ENCODE results near the gene PLCB4. TPM values are rescaled to one million over a fixed set of nuclear protein-coding genes. Genes with fewer than 3 reads are reported as not detected.

PLCB4 gene
- total and polyA plus RNA-seq, 7 experiments from 2014 or later = 0.05 to 0.09 TPM; not detected in 5

DNA sequence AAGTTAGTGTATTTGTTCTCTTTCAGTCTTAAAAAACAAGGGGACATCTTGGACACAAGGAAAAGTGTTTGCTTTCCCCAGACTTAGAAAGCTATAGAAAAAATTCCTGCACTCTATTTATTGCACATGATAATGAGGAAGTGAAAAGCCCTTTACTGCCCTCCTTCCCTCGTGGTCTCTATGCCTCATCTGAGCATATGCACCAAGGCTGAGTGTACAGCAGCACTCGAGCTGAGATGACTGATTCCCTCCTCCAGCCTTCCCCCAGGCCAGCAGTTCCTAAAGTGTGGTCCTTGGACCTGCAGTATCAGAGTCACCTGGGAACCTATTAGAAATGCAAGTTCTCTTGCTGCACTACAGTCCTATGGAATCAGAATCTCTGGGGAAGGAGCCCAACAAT is 431.2 kb downstream of the PLCB4 start:
- DNase-seq (no peak), ATAC-seq (peak; percentile 79)
- H3K27me3 ChIP-seq (ENCODE audit: control insufficient read depth in 2 of 2, insufficient read depth in 2 of 2, low read length in 2 of 2) = no peaks in the 10 kb centered on the region
- H3K4me1 Mint-ChIP-seq = peaks cover 0 to 4% (median 0%) of the 10 kb centered on the region in 7 donors
- H3K27ac Mint-ChIP-seq = no peak overlapping the region
- H3K9me3 Mint-ChIP-seq = peaks cover 0 to 20% (median 5%) of the 10 kb centered on the region in 11 donors
- H3K36me3 Mint-ChIP-seq = peaks cover 0 to 4% (median 0%) of the 10 kb centered on the region in 5 donors
- H3K27ac ChIP-seq (ENCODE audit: low read depth, low read length) = no peak overlapping the region
- H3K4me1 ChIP-seq (ENCODE audit: control insufficient read depth in 2 of 2, insufficient read depth in 2 of 2, low read length in 2 of 2) = no peaks in the 10 kb centered on the region
- H3K27me3 Mint-ChIP-seq = peaks cover 0 to 7% (median 0%) of the 10 kb centered on the region in 5 donors
- intact Hi-C loops (cut with micrococcal nuclease) = no loop called here
- ChIA-PET POLR2A (no interaction called here), CTCF (no interaction called here)
- no peaks in the 10 kb centered on the region for H3K9me3 ChIP-seq (ENCODE audit: control insufficient read depth in 2 of 3, low read length in 3 of 3)
- H3K4me3 Mint-ChIP-seq = no peak overlapping the region
- no peak overlapping the region for H3K4me3 ChIP-seq (ENCODE audit: low read length)
- no peaks in the 10 kb centered on the region for H3K36me3 ChIP-seq (ENCODE audit: control insufficient read depth in 2 of 3, insufficient read depth in 3 of 3, low read length in 3 of 3)

- Mint-ChIP-seq H3K27ac (no peak overlapping the region), H3K4me3 (no peak overlapping the region), H3K27me3 (peaks cover 0 to 15% (median 6%) of the 10 kb centered on the region in 5 donors), H3K9me3 (peaks cover 0 to 10% (median 0%) of the 10 kb centered on the region in 11 donors), H3K4me1 (peaks cover 0 to 1% (median 0%) of the 10 kb centered on the region in 7 donors), H3K36me3 (peaks cover 0 to 4% (median 0%) of the 10 kb centered on the region in 5 donors)
- H3K36me3 ChIP-seq (ENCODE audit: control insufficient read depth in 2 of 3, insufficient read depth in 3 of 3, low read length in 3 of 3) = no peaks in the 10 kb centered on the region
- ATAC-seq (no peak), DNase-seq (no peak)
- ChIA-PET POLR2A (no interaction called here), CTCF (no interaction called here)
- H3K27me3 ChIP-seq (ENCODE audit: control insufficient read depth in 2 of 2, insufficient read depth in 2 of 2, low read length in 2 of 2) = no peaks in the 10 kb centered on the region
- no peaks in the 10 kb centered on the region for H3K9me3 ChIP-seq (ENCODE audit: control insufficient read depth in 2 of 3, low read length in 3 of 3)
- intact Hi-C loops (cut with micrococcal nuclease) = no loop called here
- H3K4me3 ChIP-seq (ENCODE audit: low read length) = no peak overlapping the region
- no peak overlapping the region for H3K27ac ChIP-seq (ENCODE audit: low read depth, low read length)
- H3K4me1 ChIP-seq (ENCODE audit: control insufficient read depth in 2 of 2, insufficient read depth in 2 of 2, low read length in 2 of 2) = no peaks in the 10 kb centered on the region
Observed at GRCh38 chr20:9501473-9501872, 432.6 kb downstream of the PLCB4 start.

DNA sequence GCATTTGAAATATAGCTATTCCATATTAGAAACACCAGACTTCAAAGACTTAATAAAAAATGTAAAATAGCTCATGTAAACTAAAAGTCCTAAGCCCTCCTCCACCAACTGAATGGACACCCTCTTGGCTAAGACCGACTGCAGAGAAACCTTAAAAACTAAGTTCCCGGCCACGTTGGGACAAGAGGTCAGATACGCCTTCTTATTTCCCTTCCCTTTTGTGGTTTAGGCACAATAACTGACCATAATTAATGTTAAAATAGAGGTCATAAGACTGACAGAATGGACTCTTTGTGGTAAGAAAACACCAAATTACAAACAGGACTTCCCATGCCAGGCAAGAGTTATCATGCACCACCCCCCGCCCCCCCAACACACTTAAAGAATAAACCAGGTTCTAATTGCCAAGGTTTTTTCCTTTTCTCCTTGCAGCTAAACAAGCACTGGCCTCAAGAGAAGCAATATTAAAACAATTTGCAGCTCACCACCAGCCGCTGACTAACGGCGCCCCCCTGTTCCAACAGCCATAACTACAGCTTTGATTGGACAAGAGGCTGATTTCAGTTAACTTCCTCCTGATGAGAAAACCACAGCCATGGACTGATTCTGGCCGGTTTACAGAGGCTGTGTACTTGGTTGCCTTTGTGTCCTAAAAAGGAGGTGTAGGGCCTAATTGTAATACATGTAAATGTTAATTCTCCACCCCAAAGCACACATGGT is 434.8 kb downstream of the PLCB4 start:
- POLR2A ChIA-PET = no interaction called here
- no peak for DNase-seq

DNA sequence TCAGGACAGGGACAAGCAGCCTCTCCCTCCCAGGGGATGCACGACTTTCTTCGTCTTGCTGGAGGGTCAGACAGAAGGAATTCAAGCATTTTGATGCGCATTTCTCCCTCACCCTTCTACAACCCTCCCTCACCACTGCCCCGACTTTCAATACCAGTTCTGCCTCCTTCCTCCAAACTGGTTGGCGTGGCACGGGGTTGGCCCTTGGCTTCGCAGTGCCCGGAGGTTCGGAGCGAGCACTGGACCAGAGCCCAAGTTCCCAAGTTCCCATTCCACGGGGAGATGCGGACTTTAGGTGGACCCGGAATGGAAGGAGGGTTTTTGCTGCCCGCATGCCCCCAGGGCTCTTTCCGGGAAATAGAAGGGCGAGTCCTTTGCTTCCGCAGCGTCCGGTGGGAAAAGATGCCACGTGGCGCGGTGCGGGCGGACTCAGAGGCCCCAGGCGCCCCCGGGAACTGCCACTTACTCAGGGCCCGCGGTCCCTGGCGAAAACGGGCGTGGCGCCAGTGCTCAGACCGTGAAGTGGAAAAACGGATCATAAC is 437.5 kb downstream of the PLCB4 start:
- H3K27ac ChIP-seq (ENCODE audit: low read depth, low read length) = no peak overlapping the region
- Mint-ChIP-seq H3K36me3 (no peaks in the 10 kb centered on the region), H3K9me3 (peaks cover 0 to 9% (median 2%) of the 10 kb centered on the region in 11 donors), H3K27me3 (peaks cover 22 to 44% (median 38%) of the 10 kb centered on the region in 5 donors), H3K27ac (no peak overlapping the region), H3K4me3 (no peak overlapping the region), H3K4me1 (peaks cover 0 to 4% (median 0%) of the 10 kb centered on the region in 7 donors)
- H3K36me3 ChIP-seq (ENCODE audit: control insufficient read depth in 2 of 3, insufficient read depth in 3 of 3, low read length in 3 of 3) = no peaks in the 10 kb centered on the region
- H3K4me3 ChIP-seq (ENCODE audit: low read length) = no peak overlapping the region
- no peaks in the 10 kb centered on the region for H3K9me3 ChIP-seq (ENCODE audit: control insufficient read depth in 2 of 3, low read length in 3 of 3)
- no peak for ATAC-seq
- ChIA-PET CTCF (no interaction called here), POLR2A (no interaction called here)
- no peaks in the 10 kb centered on the region for H3K27me3 ChIP-seq (ENCODE audit: control insufficient read depth in 2 of 2, insufficient read depth in 2 of 2, low read length in 2 of 2)
- H3K4me1 ChIP-seq (ENCODE audit: control insufficient read depth in 2 of 2, insufficient read depth in 2 of 2, low read length in 2 of 2) = no peaks in the 10 kb centered on the region
- intact Hi-C loops (cut with micrococcal nuclease) = no loop called here
- DNase-seq = no peak

More for the DNA sequence above, 434.8 kb downstream of the PLCB4 start:
- peak; percentile 40 for ATAC-seq
- H3K27me3 ChIP-seq (ENCODE audit: control insufficient read depth in 2 of 2, insufficient read depth in 2 of 2, low read length in 2 of 2) = no peaks in the 10 kb centered on the region
- H3K36me3 ChIP-seq (ENCODE audit: control insufficient read depth in 2 of 3, insufficient read depth in 3 of 3, low read length in 3 of 3) = no peaks in the 10 kb centered on the region
- no peak overlapping the region for H3K4me3 ChIP-seq (ENCODE audit: low read length)
- Mint-ChIP-seq H3K4me1 (peaks cover 0 to 1% (median 0%) of the 10 kb centered on the region in 7 donors), H3K27me3 (peaks cover 8 to 23% (median 21%) of the 10 kb centered on the region in 5 donors), H3K27ac (no peak overlapping the region), H3K4me3 (no peak overlapping the region), H3K9me3 (peaks cover 0 to 6% (median 0%) of the 10 kb centered on the region in 11 donors), H3K36me3 (no peaks in the 10 kb centered on the region)
- no peaks in the 10 kb centered on the region for H3K9me3 ChIP-seq (ENCODE audit: control insufficient read depth in 2 of 3, low read length in 3 of 3)
- CTCF ChIA-PET = no interaction called here
- no peak overlapping the region for H3K27ac ChIP-seq (ENCODE audit: low read depth, low read length)
- H3K4me1 ChIP-seq (ENCODE audit: control insufficient read depth in 2 of 2, insufficient read depth in 2 of 2, low read length in 2 of 2) = no peaks in the 10 kb centered on the region
- intact Hi-C loops (cut with micrococcal nuclease) = no loop called here

GRCh38 chr20:9506964-9507369 is 438.1 kb downstream of the PLCB4 start:
- H3K27ac ChIP-seq (ENCODE audit: low read depth, low read length) = no peak overlapping the region
- Mint-ChIP-seq H3K27me3 (peaks cover 27 to 49% (median 44%) of the 10 kb centered on the region in 5 donors), H3K9me3 (peaks cover 0 to 9% (median 2%) of the 10 kb centered on the region in 11 donors), H3K27ac (no peak overlapping the region), H3K4me1 (peaks cover 0 to 4% (median 0%) of the 10 kb centered on the region in 7 donors), H3K4me3 (no peak overlapping the region), H3K36me3 (no peaks in the 10 kb centered on the region)
- DNase-seq (no peak), ATAC-seq (no peak)
- H3K36me3 ChIP-seq (ENCODE audit: control insufficient read depth in 2 of 3, insufficient read depth in 3 of 3, low read length in 3 of 3) = no peaks in the 10 kb centered on the region
- CTCF ChIA-PET = no interaction called here
- H3K4me3 ChIP-seq (ENCODE audit: low read length) = no peak overlapping the region
- H3K27me3 ChIP-seq (ENCODE audit: control insufficient read depth in 2 of 2, insufficient read depth in 2 of 2, low read length in 2 of 2) = no peaks in the 10 kb centered on the region
- intact Hi-C loops (cut with micrococcal nuclease) = no loop called here
- POLR2A ChIA-PET = no interaction called here
- no peaks in the 10 kb centered on the region for H3K9me3 ChIP-seq (ENCODE audit: control insufficient read depth in 2 of 3, low read length in 3 of 3)
- no peaks in the 10 kb centered on the region for H3K4me1 ChIP-seq (ENCODE audit: control insufficient read depth in 2 of 2, insufficient read depth in 2 of 2, low read length in 2 of 2)

DNA sequence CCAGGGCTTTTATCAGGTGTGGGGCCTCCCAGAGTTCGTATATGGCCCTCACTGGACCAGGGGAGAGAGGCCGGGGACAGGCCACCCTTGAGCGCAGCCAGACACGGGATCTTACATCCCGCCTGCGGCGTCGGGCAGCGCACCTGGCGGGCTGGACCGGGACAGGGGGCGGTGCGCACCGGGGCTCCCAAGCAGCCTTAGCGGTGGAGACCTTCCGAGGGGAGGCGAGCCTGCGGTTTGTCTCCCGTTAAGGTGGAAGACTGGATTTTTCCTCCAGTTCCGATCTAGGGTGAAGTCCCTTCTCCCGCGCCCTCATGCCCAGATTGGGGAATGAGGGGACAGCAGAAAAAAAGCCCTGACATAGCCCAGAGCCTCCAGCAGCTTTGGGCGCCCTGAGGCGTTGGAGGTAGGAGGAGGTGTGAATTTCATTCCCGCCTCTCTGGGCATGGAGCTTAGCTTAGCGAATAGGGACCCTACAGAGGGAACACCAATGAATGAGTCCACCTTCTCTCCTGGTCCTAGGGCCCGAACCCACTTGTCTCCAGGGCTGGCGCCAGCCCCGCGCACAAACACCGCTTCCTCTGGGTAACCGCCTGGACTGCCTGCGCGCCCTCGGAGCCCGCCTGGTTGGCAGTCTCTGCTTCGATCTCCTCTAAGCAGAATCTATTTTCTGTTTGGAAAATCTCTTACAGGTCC is 438.8 kb downstream of the PLCB4 start:
- peaks cover 33 to 56% (median 49%) of the 10 kb centered on the region in 5 donors for H3K27me3 Mint-ChIP-seq
- intact Hi-C loops (cut with micrococcal nuclease) = no loop called here
- Histone ChIP-seq H3K27me3 (ENCODE audit: control insufficient read depth in 2 of 2, insufficient read depth in 2 of 2, low read length in 2 of 2) (no peaks in the 10 kb centered on the region), H3K27ac (ENCODE audit: low read depth, low read length) (no peak overlapping the region), H3K4me1 (ENCODE audit: control insufficient read depth in 2 of 2, insufficient read depth in 2 of 2, low read length in 2 of 2) (no peaks in the 10 kb centered on the region), H3K9me3 (ENCODE audit: control insufficient read depth in 2 of 3, low read length in 3 of 3) (no peaks in the 10 kb centered on the region), H3K4me3 (ENCODE audit: low read length) (no peak overlapping the region), H3K36me3 (ENCODE audit: control insufficient read depth in 2 of 3, insufficient read depth in 3 of 3, low read length in 3 of 3) (no peaks in the 10 kb centered on the region)
- DNase-seq = no peak
- ChIA-PET POLR2A (no interaction called here), CTCF (no interaction called here)
- H3K36me3 Mint-ChIP-seq = no peaks in the 10 kb centered on the region
- ATAC-seq = no peak
- H3K4me3 Mint-ChIP-seq = no peak overlapping the region
- H3K4me1 Mint-ChIP-seq = peaks cover 0 to 4% (median 0%) of the 10 kb centered on the region in 7 donors
- peaks cover 0 to 9% (median 0%) of the 10 kb centered on the region in 11 donors for H3K9me3 Mint-ChIP-seq
- no peak overlapping the region for H3K27ac Mint-ChIP-seq

Data from naive thymus-derived CD4-positive, alpha-beta T cell (primary cell).